Astrocyte of the spinal cord (primary cell): Measurements from ENCODE around the gene GNB3.
"Not testable (repeated sequence)": the region's sequence is repeated elsewhere in the genome, so short reads cannot be mapped to it uniquely, and the experiment has no call there.

ENCODE experiments used
- DNase-seq: peaks from one replicate; pipeline ENCODE4 v3.0.0; 2011; ENCODE audit warnings: low read depth, low spot score
- H3K4me3 ChIP-seq: 2 replicates; pipeline ENCODE4 v1.5.1; 2011; ENCODE audit warnings: low read depth, mild to moderate bottlenecking, low read length, moderate library complexity
- in situ Hi-C: cut with HindIII; loops from 2 replicates; pipeline ENCODE4 v1.10.0; 2017; ENCODE audit warnings: low sequenced_read_pairs
- TF ChIP-seq, protein P1 (sequence below): IDR thresholded peaks from 2 replicates; pipeline ENCODE4 v1.5.1; 2012; ENCODE audit warnings: low read depth, mild to moderate bottlenecking, low read length, inconsistent platforms

Gene GNB3

DNA sequence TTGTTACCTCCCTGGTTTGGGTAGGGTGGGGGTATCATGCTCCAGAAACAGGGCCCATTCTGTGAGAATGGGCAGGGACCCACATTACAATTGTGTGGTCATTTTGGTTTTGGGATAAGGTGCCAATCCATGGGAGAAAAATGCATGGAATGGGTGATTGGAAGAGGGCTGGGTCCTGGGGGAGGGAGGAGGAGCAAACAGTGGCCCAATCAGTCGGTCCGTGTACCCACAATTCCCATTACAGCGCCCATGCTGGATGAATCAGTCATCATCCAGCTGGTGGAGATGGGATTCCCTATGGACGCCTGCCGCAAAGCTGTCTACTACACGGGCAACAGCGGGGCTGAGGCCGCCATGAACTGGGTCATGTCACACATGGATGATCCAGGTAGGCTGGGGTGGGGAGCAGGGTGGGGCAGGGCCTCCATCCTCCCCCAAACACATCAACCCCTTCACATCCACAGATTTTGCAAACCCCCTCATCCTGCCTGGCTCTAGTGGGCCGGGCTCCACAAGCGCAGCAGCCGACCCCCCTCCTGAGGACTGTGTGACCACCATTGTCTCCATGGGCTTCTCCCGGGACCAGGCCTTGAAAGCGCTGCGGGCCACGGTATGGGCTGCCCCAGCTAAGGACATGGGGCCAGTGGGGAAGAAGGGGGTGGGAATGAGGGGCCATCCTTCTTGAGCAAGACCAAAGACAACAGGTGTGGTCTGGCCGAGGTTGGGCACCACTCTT is 23.0 kb downstream of the GNB3 start:
- TF ChIP-seq, protein P1, sequence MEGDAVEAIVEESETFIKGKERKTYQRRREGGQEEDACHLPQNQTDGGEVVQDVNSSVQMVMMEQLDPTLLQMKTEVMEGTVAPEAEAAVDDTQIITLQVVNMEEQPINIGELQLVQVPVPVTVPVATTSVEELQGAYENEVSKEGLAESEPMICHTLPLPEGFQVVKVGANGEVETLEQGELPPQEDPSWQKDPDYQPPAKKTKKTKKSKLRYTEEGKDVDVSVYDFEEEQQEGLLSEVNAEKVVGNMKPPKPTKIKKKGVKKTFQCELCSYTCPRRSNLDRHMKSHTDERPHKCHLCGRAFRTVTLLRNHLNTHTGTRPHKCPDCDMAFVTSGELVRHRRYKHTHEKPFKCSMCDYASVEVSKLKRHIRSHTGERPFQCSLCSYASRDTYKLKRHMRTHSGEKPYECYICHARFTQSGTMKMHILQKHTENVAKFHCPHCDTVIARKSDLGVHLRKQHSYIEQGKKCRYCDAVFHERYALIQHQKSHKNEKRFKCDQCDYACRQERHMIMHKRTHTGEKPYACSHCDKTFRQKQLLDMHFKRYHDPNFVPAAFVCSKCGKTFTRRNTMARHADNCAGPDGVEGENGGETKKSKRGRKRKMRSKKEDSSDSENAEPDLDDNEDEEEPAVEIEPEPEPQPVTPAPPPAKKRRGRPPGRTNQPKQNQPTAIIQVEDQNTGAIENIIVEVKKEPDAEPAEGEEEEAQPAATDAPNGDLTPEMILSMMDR = no peak
- in situ Hi-C loops = no loop called here
- no peak overlapping the region for H3K4me3 ChIP-seq
- DNase-seq = no peak

DNA sequence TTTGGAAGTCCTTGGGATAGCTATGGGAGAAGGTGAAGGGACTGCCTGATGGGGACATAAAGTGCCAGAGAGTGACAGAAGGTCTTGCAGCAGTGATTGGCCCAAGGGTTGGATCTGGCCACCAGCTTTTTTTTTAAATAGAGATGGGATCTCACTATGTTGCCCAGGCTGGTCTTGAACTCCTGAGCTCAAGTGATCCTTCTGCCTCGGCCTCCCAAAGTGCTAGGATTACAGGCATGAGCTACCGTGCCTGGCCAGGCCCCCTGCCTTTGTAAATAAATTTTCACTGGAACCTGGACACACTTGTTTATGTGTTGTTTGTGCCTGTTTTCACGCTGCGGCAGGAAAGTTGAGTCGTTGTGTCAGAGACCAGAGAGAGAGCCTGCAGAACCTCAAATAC is 24.6 kb downstream of the GNB3 start:
- in situ Hi-C loops, DNase-seq, H3K4me3 ChIP-seq: not testable (repeated sequence)

DNA sequence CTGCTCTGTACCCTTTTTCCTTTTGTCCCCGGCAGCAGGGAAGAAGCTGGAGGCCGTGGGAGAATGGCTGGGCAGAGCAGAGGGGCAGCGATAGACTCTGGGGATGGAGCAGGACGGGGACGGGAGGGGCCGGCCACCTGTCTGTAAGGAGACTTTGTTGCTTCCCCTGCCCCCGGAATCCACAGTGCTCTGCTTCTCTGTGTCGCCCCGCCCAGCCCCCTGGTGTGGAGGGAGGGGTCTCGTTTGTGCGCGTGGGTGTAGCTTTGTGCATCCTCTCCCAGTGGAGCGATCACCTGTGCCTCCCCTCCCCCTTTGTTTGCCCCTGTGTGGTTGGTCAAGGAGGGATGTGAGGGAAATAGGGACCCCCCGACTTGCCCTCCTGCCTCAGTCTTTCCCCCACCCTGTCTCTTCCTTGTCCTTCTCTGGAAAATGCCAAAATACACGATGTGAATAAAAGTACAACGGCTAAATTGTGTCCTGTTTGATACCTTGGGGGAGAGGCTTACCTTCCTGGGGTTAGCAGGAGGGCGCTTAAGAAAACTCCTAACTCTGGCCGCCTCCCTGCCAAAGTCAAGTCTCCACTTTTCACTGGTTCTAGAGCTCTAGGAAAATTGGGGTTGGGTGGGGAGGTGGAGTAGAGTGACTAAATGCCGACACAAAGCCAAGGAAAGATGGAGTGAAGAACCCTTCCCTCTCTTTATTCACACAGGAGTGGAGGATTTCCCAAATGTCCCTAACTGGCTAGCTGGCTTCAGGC is 25.6 kb downstream of the GNB3 start:
- no peak for DNase-seq
- TF ChIP-seq, protein P1 = no peak
- in situ Hi-C loops = no loop called here
- H3K4me3 ChIP-seq = no peak overlapping the region

DNA sequence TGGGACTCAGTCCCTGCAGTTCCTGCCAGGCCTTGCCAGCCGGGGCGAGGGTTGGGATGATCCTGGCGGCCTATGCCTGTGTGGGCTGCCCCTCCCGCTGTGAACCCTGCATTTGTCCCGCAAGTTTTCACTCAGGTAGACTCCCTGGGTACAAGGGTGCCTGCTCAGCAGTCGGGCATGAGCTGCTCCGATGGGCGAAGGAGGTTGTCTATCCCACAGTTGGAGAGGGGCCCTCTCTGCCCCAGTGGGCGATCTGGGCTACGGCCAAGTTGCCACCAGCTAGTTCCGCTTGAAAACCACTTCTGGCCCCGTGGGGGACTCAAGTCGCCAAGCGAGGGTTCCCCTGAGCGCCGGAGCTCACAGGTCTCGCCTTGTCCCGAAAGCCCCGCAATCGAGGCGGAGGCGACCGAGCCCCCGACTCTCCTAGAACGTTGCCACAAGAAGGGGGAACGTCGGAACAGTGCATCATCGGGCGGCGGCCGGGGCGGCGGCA is 26.2 kb downstream of the GNB3 start:
- TF ChIP-seq, protein P1 = no peak
- H3K4me3 ChIP-seq = peak overlapping the region; percentile 65
- in situ Hi-C loops = no loop called here
- no peak for DNase-seq

DNA sequence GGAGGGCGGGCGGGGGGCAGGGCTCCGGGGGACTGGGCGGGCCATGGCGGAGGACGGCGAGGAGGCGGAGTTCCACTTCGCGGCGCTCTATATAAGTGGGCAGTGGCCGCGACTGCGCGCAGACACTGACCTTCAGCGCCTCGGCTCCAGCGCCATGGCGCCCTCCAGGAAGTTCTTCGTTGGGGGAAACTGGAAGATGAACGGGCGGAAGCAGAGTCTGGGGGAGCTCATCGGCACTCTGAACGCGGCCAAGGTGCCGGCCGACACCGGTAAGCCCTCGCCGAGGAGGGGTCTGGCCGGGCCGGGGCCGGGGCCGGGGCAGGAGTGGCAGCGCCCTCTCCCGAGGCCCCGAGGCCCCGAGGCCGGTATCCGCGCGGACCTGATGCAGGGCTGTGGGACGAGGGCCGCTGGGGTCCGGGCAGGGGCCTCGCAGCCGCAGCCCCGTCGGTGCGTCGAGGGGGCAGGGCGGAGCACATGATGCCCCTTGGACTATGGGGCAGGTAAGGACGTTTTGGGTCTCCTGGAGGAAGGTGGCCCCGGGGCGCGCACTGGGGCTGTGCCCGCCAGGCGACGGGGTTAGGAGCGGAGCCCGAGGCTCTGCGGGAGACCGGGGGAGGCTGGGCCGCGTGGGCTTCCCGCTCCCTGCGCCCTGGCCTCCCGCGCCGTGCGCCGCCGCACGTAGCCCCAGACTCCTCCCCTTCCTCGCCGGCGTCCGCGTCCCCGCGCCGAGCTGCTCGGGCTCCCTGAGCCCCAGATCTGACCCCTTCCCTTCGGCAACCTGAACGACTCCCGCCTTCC is 26.9 kb downstream of the GNB3 start, which contains the start of gene TPI1:
TPI1 (plus strand) TSS at position 119 of the 798 bp plus-strand sequence; CDS start at position 155, 36 bp downstream.
- H3K4me3 ChIP-seq = peak within 1 kb of the TSS; percentile 65
- DNase-seq = peak; percentile 78
- TF ChIP-seq, protein P1 = no peak
- in situ Hi-C loops = no loop called here

DNA sequence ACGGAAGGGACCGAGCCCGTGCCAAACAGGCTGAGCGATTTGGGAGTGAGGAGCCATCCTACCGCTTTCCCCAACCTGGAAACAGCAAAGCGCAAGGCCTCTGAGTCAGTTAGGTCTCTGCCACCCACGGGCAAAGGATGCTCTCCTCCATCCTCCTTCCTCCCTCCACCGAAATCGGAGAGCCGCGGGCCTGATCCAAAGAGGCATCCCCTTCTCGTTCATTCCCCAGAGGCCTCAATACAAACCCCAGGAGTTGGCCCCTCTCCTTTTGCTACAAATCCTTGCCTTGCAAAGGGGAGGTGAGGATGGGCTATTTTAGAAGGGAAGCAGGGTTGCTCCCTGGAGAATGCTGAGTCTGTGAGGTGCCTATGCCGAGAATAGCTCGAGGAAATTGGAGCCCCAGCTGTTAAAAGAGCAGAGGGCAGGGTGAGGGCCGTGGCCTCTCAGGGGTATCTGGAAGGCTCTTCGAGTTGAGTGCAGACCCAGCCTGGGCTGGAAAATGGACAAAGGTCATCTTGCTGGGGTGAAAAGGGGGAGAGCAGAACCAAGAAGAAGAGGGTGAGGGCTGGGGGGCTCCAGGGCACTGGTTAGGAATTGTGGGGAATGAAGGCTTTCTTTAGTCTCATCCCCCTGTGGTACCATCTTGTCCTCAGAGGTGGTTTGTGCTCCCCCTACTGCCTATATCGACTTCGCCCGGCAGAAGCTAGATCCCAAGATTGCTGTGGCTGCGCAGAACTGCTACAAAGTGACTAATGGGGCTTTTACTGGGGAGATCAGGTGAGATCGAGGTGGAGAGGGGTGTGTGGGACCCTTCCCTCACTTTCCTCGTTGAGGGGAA is 27.7 kb downstream of the GNB3 start:
- TF ChIP-seq, protein P1 = peak; percentile 31
- peak overlapping the region; percentile 65 for H3K4me3 ChIP-seq
- in situ Hi-C loops = no loop called here
- DNase-seq = peak; percentile 26
